HCT116 (cell line): Measurements from ENCODE around the gene ARHGEF6. TPM values are rescaled to one million over a fixed set of nuclear protein-coding genes. Genes with fewer than 3 reads are reported as not detected.
"Not testable (repeated sequence)": the region's sequence is repeated elsewhere in the genome, so short reads cannot be mapped to it uniquely, and the experiment has no call there.

Experiments used
- ATAC-seq: fragments of 200-7000 bp; cut with Tn5 transposase; 2 replicates; pipeline ENCODE4 v1.9.1; 2020; ENCODE audit warnings: mild to moderate bottlenecking, moderate library complexity
- BruUV-seq: library from RNA; stranded (reverse); fragments of 400-500 nt; replicated peaks from 2 replicates; lab custom pipeline; 2021; lab: Mats Ljungman, UMichigan
- CTCF ChIA-PET: fragments of 300-600 bp; sonication (Branson Sonifier 250); formaldehyde crosslinking; loops from one replicate; lab custom pipeline; 2021; ENCODE audit warnings: antibody characterized with exemption; lab: Charles Lee
- POLR2A ChIA-PET: fragments of 300-600, 350-600 bp; sonication (Branson Sonifier 250); formaldehyde crosslinking; loops from one replicate; lab custom pipeline; 2021; ENCODE audit warnings: antibody characterized with exemption; lab: Charles Lee
- RAD21 ChIA-PET, 2 experiments: fragments of 300-600 bp; sonication (Branson Sonifier 250); formaldehyde crosslinking; loops; one replicate each; lab custom pipeline; 2023; ENCODE audit warnings: low total read pairs in 2 of 2; ENCODE audit not compliant: uncharacterized antibody in 2 of 2, unreplicated experiment in 2 of 2, low non-redundant PET in 1 of 2; lab: Charles Lee
- DNase-seq: peaks from one replicate; pipeline ENCODE4 v3.0.0-alpha.2; 2010; ENCODE audit warnings: low read depth, low spot score
- H2AFZ ChIP-seq: fragments of 200-600 bp; shearing (Covaris generic), sonication (generic); 2 replicates; pipeline ENCODE4 v1.6.1; 2017; ENCODE audit warnings: low read depth, mixed run types, mixed read lengths, antibody characterized with exemption, low read length; ENCODE audit not compliant: poor library complexity, severe bottlenecking
- H3K27ac ChIP-seq: 2 replicates; pipeline ENCODE4 v1.5.1; 2012; ENCODE audit warnings: low read depth, low read length
- H3K27me3 ChIP-seq: fragments of 200-600 bp; sonication (generic); 2 replicates; pipeline ENCODE4 v1.6.1; 2016; ENCODE audit warnings: mixed run types, low read length, mixed read lengths; ENCODE audit not compliant: insufficient read depth
- H3K36me3 ChIP-seq, 2 experiments: fragments of 200-500 bp in 1 of 2; fragments of 200-600 bp in 1 of 2; sonication (Bioruptor generic) in 1 of 2; sonication (generic) in 1 of 2; 2 replicates each; pipeline versions ENCODE4 v1.5.1 to v1.6.1; 2014 to 2016; ENCODE audit warnings: low read length in 2 of 2, inconsistent platforms in 1 of 2, mixed read lengths in 1 of 2, mixed run types in 1 of 2; ENCODE audit not compliant: insufficient read depth in 2 of 2, control insufficient read depth in 1 of 2
- H3K4me1 ChIP-seq, 2 experiments: fragments of 200-600 bp in 1 of 2; sonication (generic) in 1 of 2; 2 replicates each; pipeline versions ENCODE4 v1.5.1 to v1.6.1; 2012 to 2017; ENCODE audit warnings: low read length in 2 of 2, inconsistent platforms in 1 of 2, mild to moderate bottlenecking in 1 of 2, mixed read lengths in 1 of 2, mixed run types in 1 of 2, moderate library complexity in 1 of 2; ENCODE audit not compliant: insufficient read depth in 2 of 2, control insufficient read depth in 1 of 2
- H3K4me2 ChIP-seq: fragments of 200-600 bp; sonication (generic); 2 replicates; pipeline ENCODE4 v1.6.1; 2017; ENCODE audit warnings: mixed run types, low read length, mixed read lengths
- H3K4me3 ChIP-seq, 2 experiments: fragments of 200-600 bp in 1 of 2; sonication (generic) in 1 of 2; replicated peaks in 1 of 2; 2 replicates each; pipeline ENCODE4 v1.5.1; 2011 to 2016; ENCODE audit warnings: low read length in 2 of 2, control low read depth in 1 of 2, low read depth in 1 of 2, mild to moderate bottlenecking in 1 of 2, mixed read lengths in 1 of 2, mixed run types in 1 of 2
- H3K79me2 ChIP-seq: fragments of 200-600 bp; sonication (generic); 2 replicates; pipeline ENCODE4 v1.6.1; 2017; ENCODE audit warnings: mild to moderate bottlenecking, mixed run types, low read length, moderate library complexity, mixed read lengths; ENCODE audit not compliant: insufficient read depth
- H3K9ac ChIP-seq: fragments of 200-600 bp; sonication (generic); 2 replicates; pipeline ENCODE4 v1.6.1; 2016; ENCODE audit warnings: low read length, mixed read lengths
- H3K9me2 ChIP-seq: fragments of 200-600 bp; sonication (generic), shearing (Covaris generic); 2 replicates; pipeline ENCODE4 v1.6.1; 2017; ENCODE audit warnings: mixed run types, mild to moderate bottlenecking, moderate library complexity; ENCODE audit not compliant: insufficient read depth
- H3K9me3 ChIP-seq, 2 experiments: fragments of 200-500 bp in 1 of 2; fragments of 200-600 bp in 1 of 2; sonication (Bioruptor generic) in 1 of 2; sonication (generic) in 1 of 2; 2 replicates each; pipeline ENCODE4 v1.6.1; 2014 to 2017; ENCODE audit warnings: low read length in 2 of 2, mixed read lengths in 2 of 2, inconsistent platforms in 1 of 2, low read depth in 1 of 2, mild to moderate bottlenecking in 1 of 2, mixed run types in 1 of 2, moderate library complexity in 1 of 2; ENCODE audit not compliant: control insufficient read depth in 1 of 2, insufficient read depth in 1 of 2
- H4K20me1 ChIP-seq: fragments of 200-600 bp; sonication (generic), shearing (Covaris generic); 2 replicates; pipeline ENCODE4 v1.6.1; 2017; ENCODE audit warnings: mixed run types, mild to moderate bottlenecking, moderate library complexity; ENCODE audit not compliant: insufficient read depth
- ATF3 ChIP-seq: IDR thresholded peaks from 2 replicates; pipeline ENCODE4 v1.6.1; 2012
- EGR1 ChIP-seq: IDR thresholded peaks from 2 replicates; pipeline ENCODE4 v1.6.1; 2012; ENCODE audit warnings: low read depth
- FOSL1 ChIP-seq: IDR thresholded peaks from 2 replicates; pipeline ENCODE4 v1.6.1; 2012; ENCODE audit warnings: low read depth
- JUND ChIP-seq: IDR thresholded peaks from 2 replicates; pipeline ENCODE4 v1.6.1; 2012
- POLR2A ChIP-seq: IDR thresholded peaks from 2 replicates; pipeline ENCODE4 v1.7.0; 2011; ENCODE audit warnings: borderline replicate concordance; ENCODE audit not compliant: insufficient read depth, insufficient read length; ENCODE audit errors: extremely low read depth
- SRF ChIP-seq: IDR thresholded peaks from 2 replicates; pipeline ENCODE4 v1.6.1; 2012; ENCODE audit warnings: low read depth
- ZNF274 ChIP-seq: fragments of 200-500 bp; sonication (Bioruptor generic); IDR thresholded peaks from 2 replicates; pipeline ENCODE4 v1.6.1; 2014; ENCODE audit warnings: mild to moderate bottlenecking, low read depth, low read length, inconsistent platforms
- intact Hi-C: fragments of 100-400 bp; cut with micrococcal nuclease; formaldehyde crosslinking; loops from 2 replicates; pipeline ENCODE4 v1.10.0; 2022
- total RNA-seq: library from RNA; stranded (reverse); gene quantifications from one replicate; pipeline ENCODE4 v1.2.1, GENCODE V29; 2021; ENCODE audit not compliant: unreplicated experiment

ARHGEF6 gene
- total RNA-seq, 1 experiment from 2014 or later, result 1.9 TPM

- H3K9me2 ChIP-seq, DNase-seq, H3K4me2 ChIP-seq, ATAC-seq, BruUV-seq, H3K79me2 ChIP-seq, intact Hi-C loops, H3K27ac ChIP-seq, H3K9me3 ChIP-seq, H3K4me3 ChIP-seq, CTCF ChIA-PET, H3K4me1 ChIP-seq, RAD21 ChIA-PET, H4K20me1 ChIP-seq, H3K27me3 ChIP-seq, H3K36me3 ChIP-seq, H3K9ac ChIP-seq, H2AFZ ChIP-seq: not testable (repeated sequence)
- POLR2A ChIA-PET, result interaction anchor here (1.3 kb wide), 1 partner anchor 86 kb away, joined by 3 read pairs; the partner anchor contains the start of gene RBMX
Measured at GRCh38 chrX:136794660-136795059, 13.9 kb upstream of the ARHGEF6 start.

- no TSS peak for BruUV-seq
- Histone ChIP-seq H4K20me1 (no peaks in the 10 kb centered on the region), H3K4me3 (no peak overlapping the region), H3K9me2 (no peaks in the 10 kb centered on the region), H3K36me3 (no peaks in the 10 kb centered on the region), H2AFZ (no peak overlapping the region), H3K27me3 (no peaks in the 10 kb centered on the region), H3K4me2 (no peak overlapping the region), H3K4me1 (no peaks in the 10 kb centered on the region), H3K9ac (no peak overlapping the region), H3K79me2 (no peaks in the 10 kb centered on the region), H3K9me3 (no peaks in the 10 kb centered on the region), H3K27ac (no peak overlapping the region)
- ChIA-PET POLR2A (no interaction called here), RAD21 (interaction anchor here in 1 of 2 experiments (0.6 kb wide), 1 partner anchor 31 kb away, joined by 3 read pairs; no protein-coding TSS in a partner anchor), CTCF (no interaction called here)
- TF ChIP-seq EGR1 (no peak), ATF3 (no peak), FOSL1 (no peak), SRF (no peak), JUND (no peak), POLR2A (no peak), ZNF274 (no peak)
- intact Hi-C loops, result no loop called here
- DNase-seq (no peak), ATAC-seq (no peak)
Measured at GRCh38 chrX:136794080-136794479, 13.3 kb upstream of the ARHGEF6 start.
